WERI-Rb-1 (cell line): ENCODE measurements around the gene FNIP2.
A peak's percentile ranks its signal among the peaks of the same experiment; 100 is the strongest.

Experiments
- DNase-seq: peaks from one replicate; pipeline ENCODE4 v3.0.0-alpha.2; 2020
- H3K27ac ChIP-seq: fragments of 250-450 bp; sonication (Bioruptor Pico); 2 replicates; pipeline ENCODE4 v1.5.1; 2020; ENCODE audit warnings: mild to moderate bottlenecking, moderate library complexity
- H3K27me3 ChIP-seq: fragments of 250-450 bp; sonication (Bioruptor Pico); 2 replicates; pipeline ENCODE4 v1.5.1; 2021; ENCODE audit warnings: mild to moderate bottlenecking, low read depth, moderate library complexity; ENCODE audit not compliant: insufficient read depth, severe bottlenecking
- H3K36me3 ChIP-seq: fragments of 250-450 bp; sonication (Bioruptor Pico); 2 replicates; pipeline ENCODE4 v1.5.1; 2020; ENCODE audit warnings: mild to moderate bottlenecking, moderate library complexity
- H3K4me3 ChIP-seq: 2 replicates; pipeline ENCODE4 v1.5.1; 2011; ENCODE audit warnings: low read depth, mild to moderate bottlenecking, control low read depth, low read length
- H3K9me3 ChIP-seq: fragments of 250-450 bp; sonication (Bioruptor Pico); 2 replicates; pipeline ENCODE4 v1.5.1; 2021; ENCODE audit warnings: mild to moderate bottlenecking, moderate library complexity; ENCODE audit not compliant: severe bottlenecking
- TF ChIP-seq, protein P1 (sequence below): IDR thresholded peaks from 2 replicates; pipeline ENCODE4 v1.5.1; 2011; ENCODE audit warnings: low read depth, mild to moderate bottlenecking, control low read depth, inconsistent platforms, low read length

Gene FNIP2

DNA sequence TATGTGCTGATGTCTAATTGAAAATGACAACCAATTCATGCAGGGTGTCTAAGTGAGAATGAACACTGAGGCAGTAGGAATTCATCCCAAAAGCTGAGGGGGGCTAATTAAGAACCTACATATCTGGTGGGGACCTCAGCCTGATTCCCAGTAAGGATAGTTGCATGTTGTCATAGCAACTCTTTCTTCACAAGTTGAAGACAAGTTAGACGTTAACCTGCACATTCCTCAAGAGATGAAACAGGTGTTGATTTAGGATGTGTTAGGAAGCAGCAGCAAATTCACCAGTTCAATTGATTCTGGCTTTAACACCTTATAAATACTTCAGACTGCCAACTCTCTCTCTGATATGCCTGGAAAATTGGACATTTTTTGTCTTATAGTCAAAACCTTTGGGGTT lies 7.3 kb downstream of the FNIP2 start:
- no peaks in the 10 kb centered on the region for H3K9me3 ChIP-seq
- H3K27ac ChIP-seq, result no peak overlapping the region
- DNase-seq, result no peak
- H3K36me3 ChIP-seq, result no peaks in the 10 kb centered on the region
- H3K27me3 ChIP-seq, result no peaks in the 10 kb centered on the region
- TF ChIP-seq, protein P1, sequence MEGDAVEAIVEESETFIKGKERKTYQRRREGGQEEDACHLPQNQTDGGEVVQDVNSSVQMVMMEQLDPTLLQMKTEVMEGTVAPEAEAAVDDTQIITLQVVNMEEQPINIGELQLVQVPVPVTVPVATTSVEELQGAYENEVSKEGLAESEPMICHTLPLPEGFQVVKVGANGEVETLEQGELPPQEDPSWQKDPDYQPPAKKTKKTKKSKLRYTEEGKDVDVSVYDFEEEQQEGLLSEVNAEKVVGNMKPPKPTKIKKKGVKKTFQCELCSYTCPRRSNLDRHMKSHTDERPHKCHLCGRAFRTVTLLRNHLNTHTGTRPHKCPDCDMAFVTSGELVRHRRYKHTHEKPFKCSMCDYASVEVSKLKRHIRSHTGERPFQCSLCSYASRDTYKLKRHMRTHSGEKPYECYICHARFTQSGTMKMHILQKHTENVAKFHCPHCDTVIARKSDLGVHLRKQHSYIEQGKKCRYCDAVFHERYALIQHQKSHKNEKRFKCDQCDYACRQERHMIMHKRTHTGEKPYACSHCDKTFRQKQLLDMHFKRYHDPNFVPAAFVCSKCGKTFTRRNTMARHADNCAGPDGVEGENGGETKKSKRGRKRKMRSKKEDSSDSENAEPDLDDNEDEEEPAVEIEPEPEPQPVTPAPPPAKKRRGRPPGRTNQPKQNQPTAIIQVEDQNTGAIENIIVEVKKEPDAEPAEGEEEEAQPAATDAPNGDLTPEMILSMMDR, result no peak
- no peak overlapping the region for H3K4me3 ChIP-seq

DNA sequence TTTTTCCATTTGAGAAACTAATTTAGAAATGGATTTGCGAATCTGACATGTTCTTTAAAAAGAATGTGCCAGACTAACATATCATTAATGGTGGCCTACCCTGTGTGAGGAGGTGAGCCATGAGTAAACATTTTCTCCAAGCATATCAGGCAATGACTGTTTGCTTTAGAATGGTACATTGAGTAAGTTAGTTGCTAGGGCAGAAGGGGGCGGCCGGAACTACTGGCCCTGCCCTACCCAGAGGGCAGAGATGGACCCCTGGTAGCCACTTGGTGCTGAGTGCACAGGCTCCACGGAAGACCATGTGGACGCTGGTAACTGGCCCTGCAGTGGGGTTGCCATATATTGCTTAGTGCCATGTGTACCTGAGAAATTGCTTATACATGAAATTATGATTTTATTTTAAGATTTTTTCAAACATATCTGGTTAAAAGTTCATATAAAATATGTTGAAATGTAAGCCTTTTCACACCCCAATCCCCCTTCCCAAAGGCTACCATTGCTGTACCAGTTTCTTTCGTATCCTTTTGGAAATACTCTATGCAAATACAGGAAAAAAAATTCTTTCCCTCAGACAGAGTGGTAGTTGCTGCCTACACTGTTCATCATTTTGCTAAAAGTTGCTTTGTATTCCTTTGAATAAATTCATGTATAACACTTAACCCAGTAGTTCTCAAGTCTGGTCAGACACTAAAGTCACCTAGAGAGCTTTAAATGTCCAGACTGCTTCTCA lies 8.8 kb downstream of the FNIP2 start:
- Histone ChIP-seq H3K27ac (no peak overlapping the region), H3K27me3 (no peaks in the 10 kb centered on the region), H3K4me3 (no peak overlapping the region), H3K36me3 (no peaks in the 10 kb centered on the region), H3K9me3 (no peaks in the 10 kb centered on the region)
- TF ChIP-seq, protein P1, result no peak
- DNase-seq, result no peak

DNA sequence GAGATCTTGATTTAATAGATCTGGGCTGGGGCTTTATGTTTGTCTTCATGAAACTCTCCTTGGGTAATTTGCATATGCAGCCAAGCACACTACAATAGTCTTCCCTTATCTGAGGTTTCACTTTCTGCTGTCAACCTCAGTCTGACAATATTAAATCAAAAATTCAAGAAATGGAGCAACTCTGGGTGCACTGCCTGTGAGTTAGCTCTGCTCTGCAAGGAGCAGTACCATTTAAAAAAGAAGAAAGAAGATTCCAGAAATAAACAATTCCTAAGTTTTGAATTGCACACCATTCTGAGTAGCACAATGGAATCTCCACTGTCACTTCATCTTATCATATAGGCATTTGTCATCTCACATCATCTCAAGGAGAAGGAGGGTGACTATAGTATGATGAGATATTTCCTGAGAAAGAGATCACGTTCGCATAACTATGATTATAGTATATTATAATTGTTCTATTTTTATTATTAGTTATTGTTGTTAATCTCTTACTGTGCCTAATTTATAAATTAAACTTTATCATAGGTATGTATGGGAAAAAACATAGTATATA lies 9.4 kb downstream of the FNIP2 start:
- TF ChIP-seq, protein P1, result no peak
- Histone ChIP-seq H3K27ac (no peak overlapping the region), H3K4me3 (no peak overlapping the region), H3K27me3 (no peaks in the 10 kb centered on the region), H3K9me3 (no peaks in the 10 kb centered on the region), H3K36me3 (no peaks in the 10 kb centered on the region)
- DNase-seq, result no peak

DNA sequence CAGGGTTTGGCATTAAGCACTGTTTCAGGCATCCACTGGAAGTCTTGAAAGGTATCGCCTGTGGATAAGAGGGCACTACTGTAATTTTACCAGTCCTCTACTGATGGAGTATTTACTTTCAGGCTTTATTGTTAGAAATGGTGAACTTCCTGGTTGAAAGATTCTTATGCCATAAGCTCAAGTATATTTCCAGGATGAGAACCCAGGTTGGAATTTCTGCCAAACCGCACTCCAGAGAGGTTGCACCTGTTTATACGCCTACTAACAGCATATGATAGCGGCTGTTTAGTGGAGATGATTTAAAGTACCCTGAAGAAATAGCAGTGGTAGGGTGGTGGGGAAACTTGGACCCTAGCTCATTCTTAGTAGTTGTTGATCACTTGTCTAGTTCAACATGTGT lies 9.9 kb downstream of the FNIP2 start:
- Histone ChIP-seq H3K27me3 (no peaks in the 10 kb centered on the region), H3K9me3 (no peaks in the 10 kb centered on the region), H3K4me3 (no peak overlapping the region), H3K36me3 (no peaks in the 10 kb centered on the region), H3K27ac (no peak overlapping the region)
- TF ChIP-seq, protein P1, result no peak
- no peak for DNase-seq

DNA sequence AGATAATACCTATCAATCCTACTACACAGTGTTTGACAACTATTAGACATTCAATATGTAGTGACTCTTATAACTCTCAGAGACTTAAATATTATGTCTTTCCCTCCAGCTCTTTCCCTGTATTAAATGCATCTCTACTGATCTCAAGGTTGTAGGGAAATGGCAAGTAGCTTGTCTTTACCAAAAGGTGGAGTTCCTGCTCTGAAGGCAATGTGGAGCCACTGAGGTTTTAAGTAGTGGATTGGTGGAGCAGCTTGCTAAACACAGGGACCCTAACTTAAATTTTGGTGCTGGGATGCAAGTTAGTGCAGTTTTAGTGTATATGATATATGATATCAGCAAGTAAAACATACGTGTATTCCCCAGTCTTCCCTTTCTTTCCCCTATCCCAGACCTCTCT lies 13.1 kb downstream of the FNIP2 start:
- Histone ChIP-seq H3K4me3 (no peak overlapping the region), H3K36me3 (no peaks in the 10 kb centered on the region), H3K27me3 (no peaks in the 10 kb centered on the region), H3K27ac (peak overlapping the region; percentile 35), H3K9me3 (no peaks in the 10 kb centered on the region)
- DNase-seq, result no peak
- TF ChIP-seq, protein P1, result 0 out of 2 replicates have a peak, but pooled peaks have one; percentile 10
